ENCODE results near the gene MKNK2. TPM values are rescaled to one million over a fixed set of nuclear protein-coding genes. Genes with fewer than 3 reads are reported as not detected.

The MKNK2 gene
- total and polyA plus RNA-seq, 2 of the 13 experiments (the other 11 are each of a cell fraction or from before 2014, with no cell fraction given): 44.9 to 112 TPM

GRCh38 chr19:2064788-2065524 is 13.9 kb upstream of the MKNK2 start (continued):
- TF ChIP-seq MAZ (IDR thresholded peaks at IDR 0.05; ENCODE audit: borderline replicate concordance, low read depth, low read length) (no peak), MAZ (CRISPR knock-in tag; IDR thresholded peaks at IDR 0.05; ENCODE audit: low read depth) (no peak), ZNF839 (CRISPR knock-in tag; IDR thresholded peaks at IDR 0.05; ENCODE audit: borderline replicate concordance) (no peak), KDM5A (IDR thresholded peaks at IDR 0.05; ENCODE audit: borderline replicate concordance, low read length) (no peak), REST (IDR thresholded peaks at IDR 0.05; ENCODE audit: borderline replicate concordance in 1 of 2, low read depth in 1 of 2, low read length in 2 of 2) (no peak), ZHX1 (CRISPR knock-in tag; IDR thresholded peaks at IDR 0.05; ENCODE audit: low read depth) (no peak; the same call in 1 of the 2 replicates), CREB1 (IDR thresholded peaks at IDR 0.05) (no peak), CREB1 (CRISPR knock-in tag; IDR thresholded peaks at IDR 0.05) (no peak), ZNF30 (CRISPR knock-in tag; IDR thresholded peaks at IDR 0.05) (no peak), ARID4A (CRISPR knock-in tag; IDR thresholded peaks at IDR 0.05; ENCODE audit: borderline replicate concordance) (peak; percentile 63; the same call in 1 of the 2 replicates), ASH2L (IDR thresholded peaks at IDR 0.05; ENCODE audit: insufficient read length, low read depth, low read length) (no peak), ZBTB7B (CRISPR knock-in tag; IDR thresholded peaks at IDR 0.05) (peak; percentile 54; the same call in 1 of the 2 replicates), CENPBD1 (CRISPR knock-in tag; IDR thresholded peaks at IDR 0.05; ENCODE audit: borderline replicate concordance, low read depth) (no peak)

Measured in HepG2 (cell line).